ENCODE data around the gene TFEB.

- TF ChIP-seq CTCF (IDR thresholded peaks at IDR 0.05) (no peak), EP300 (IDR thresholded peaks at IDR 0.05) (no peak), POLR2A (IDR thresholded peaks at IDR 0.05) (no peak)
Measured at GRCh38 chr6:41767112-41767833, 31.9 kb upstream of the TFEB start.

Data from ovary (tissue), 3 donors.